PC-9 (cell line): ENCODE measurements around the gene CES3. TPM values are rescaled to one million over a fixed set of nuclear protein-coding genes. Genes with fewer than 3 reads are reported as not detected.

Experiments used
- BruUV-seq: library from RNA; stranded (reverse); fragments of 400-500 nt; replicated peaks from 2 replicates; lab custom pipeline; 2021; lab: Mats Ljungman, UMichigan
- CTCF ChIA-PET: fragments of 300-600 bp; sonication (Branson Sonifier 250); formaldehyde crosslinking; loops from one replicate; lab custom pipeline; 2022; ENCODE audit warnings: antibody characterized with exemption; lab: Charles Lee
- POLR2A ChIA-PET: fragments of 300-600 bp; sonication (Branson Sonifier 250); formaldehyde crosslinking; loops from one replicate; lab custom pipeline; 2022; ENCODE audit warnings: antibody characterized with exemption; ENCODE audit not compliant: unreplicated experiment; lab: Charles Lee
- DNase-seq, 2 experiments: peaks; one replicate each; pipeline versions ENCODE4 v3.0.0 to v3.0.0-alpha.2; 2015 to 2022; ENCODE audit warnings: mixed read lengths in 1 of 2
- H2AFZ ChIP-seq: fragments of 200-600 bp; sonication (generic); 2 replicates; pipeline ENCODE4 v1.8.1; 2017; ENCODE audit warnings: antibody characterized with exemption
- H3F3A ChIP-seq: fragments of 200-600 bp; sonication (generic); 2 replicates; pipeline ENCODE4 v1.8.1; 2017; ENCODE audit warnings: antibody characterized with exemption, mild to moderate bottlenecking, low read depth; ENCODE audit not compliant: insufficient read depth
- H3K27ac ChIP-seq: fragments of 200-600 bp; sonication (generic); 2 replicates; pipeline ENCODE4 v1.6.1; 2016; ENCODE audit warnings: mixed run types
- H3K27me3 ChIP-seq: fragments of 200-600 bp; sonication (generic); 2 replicates; pipeline ENCODE4 v1.6.1; 2016; ENCODE audit warnings: low read depth, mixed run types; ENCODE audit not compliant: insufficient read depth
- H3K36me3 ChIP-seq: fragments of 200-600 bp; sonication (generic); 2 replicates; pipeline ENCODE4 v1.6.1; 2016; ENCODE audit warnings: low read depth, mixed run types
- H3K4me1 ChIP-seq: fragments of 200-600 bp; sonication (generic); replicated peaks from 2 replicates; pipeline ENCODE4 v1.6.1; 2016; ENCODE audit warnings: mixed run types; ENCODE audit not compliant: insufficient read depth
- H3K4me2 ChIP-seq: fragments of 200-600 bp; sonication (generic); 2 replicates; pipeline ENCODE4 v1.6.1; 2017; ENCODE audit warnings: mixed run types
- H3K4me3 ChIP-seq: fragments of 200-600 bp; sonication (generic); 2 replicates; pipeline ENCODE4 v1.6.1; 2016; ENCODE audit warnings: mixed run types
- H3K79me2 ChIP-seq: fragments of 200-600 bp; sonication (generic); 2 replicates; pipeline ENCODE4 v1.6.1; 2017; ENCODE audit warnings: low read depth, mixed run types
- H3K9me2 ChIP-seq: fragments of 200-600 bp; sonication (generic); 2 replicates; pipeline ENCODE4 v1.8.1; 2017; ENCODE audit warnings: mild to moderate bottlenecking; ENCODE audit not compliant: insufficient read depth
- H3K9me3 ChIP-seq: fragments of 200-600 bp; sonication (generic); 2 replicates; pipeline ENCODE4 v1.8.1; 2016; ENCODE audit warnings: low read depth; ENCODE audit not compliant: insufficient read depth
- H4K20me1 ChIP-seq: fragments of 200-600 bp; sonication (generic); 2 replicates; pipeline ENCODE4 v1.8.1; 2017; ENCODE audit not compliant: insufficient read depth
- EZH2 ChIP-seq: fragments of 200-600 bp; sonication (generic); IDR thresholded peaks from 2 replicates; pipeline ENCODE4 v1.8.0; 2017; ENCODE audit warnings: antibody characterized with exemption, low read depth
- intact Hi-C: fragments of 100-400 bp; cut with micrococcal nuclease; formaldehyde crosslinking; loops from one replicate; pipeline ENCODE4 v1.10.0; 2022; ENCODE audit not compliant: unreplicated experiment
- total RNA-seq: library from RNA; stranded (reverse); gene quantifications from 2 replicates; pipeline ENCODE4 v1.2.3, GENCODE V29; 2021
- TF ChIP-seq, protein P1 (sequence below): fragments of 200-600 bp; sonication (generic); conservative IDR thresholded peaks from 2 replicates; pipeline ENCODE4 v1.6.1; 2017; ENCODE audit warnings: mixed run types, antibody characterized with exemption, mild to moderate bottlenecking, moderate library complexity

CES3 gene
- total RNA-seq, 1 experiment from 2014 or later, result 9.1 TPM

DNA sequence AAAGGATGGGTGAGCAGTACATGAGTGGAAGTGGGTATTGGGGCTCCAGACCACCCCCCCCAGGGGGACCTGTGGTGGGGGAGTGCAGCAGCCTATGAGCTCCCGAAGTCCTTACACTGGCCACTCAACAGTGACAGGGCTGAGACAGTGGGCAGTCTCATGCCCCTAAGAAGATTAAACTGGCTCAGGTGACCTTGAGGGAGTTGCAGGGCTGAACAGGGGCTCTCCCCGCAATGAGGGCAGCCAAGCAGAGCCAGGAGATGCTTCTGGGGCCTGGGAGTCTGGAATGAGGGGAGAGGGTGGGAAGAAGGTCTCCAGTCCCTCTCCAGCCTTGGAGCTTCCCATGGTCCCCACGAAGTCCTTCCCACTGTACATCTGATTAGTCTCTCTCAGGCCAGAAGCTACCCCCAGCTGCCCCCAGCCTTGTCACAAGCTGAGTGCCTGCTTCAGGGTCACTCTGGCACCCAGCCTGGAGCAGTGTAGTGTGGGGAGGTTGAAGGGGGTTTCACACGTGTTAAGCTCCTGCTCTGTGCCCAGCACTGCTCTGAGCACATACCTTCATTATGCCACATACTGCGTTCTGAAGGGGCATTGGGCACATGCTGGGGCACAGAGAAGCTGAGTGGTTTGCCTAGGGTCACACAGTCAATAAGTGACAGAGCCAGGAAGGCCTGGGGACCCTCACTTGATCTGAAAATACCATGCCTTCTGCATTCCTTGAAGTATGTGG is 41.3 kb upstream of the CES3 start:
- no TSS peak for BruUV-seq
- POLR2A ChIA-PET, result no interaction called here
- H3K4me1 ChIP-seq, result no peaks in the 10 kb centered on the region
- no peak for TF ChIP-seq EZH2
- TF ChIP-seq, protein P1, sequence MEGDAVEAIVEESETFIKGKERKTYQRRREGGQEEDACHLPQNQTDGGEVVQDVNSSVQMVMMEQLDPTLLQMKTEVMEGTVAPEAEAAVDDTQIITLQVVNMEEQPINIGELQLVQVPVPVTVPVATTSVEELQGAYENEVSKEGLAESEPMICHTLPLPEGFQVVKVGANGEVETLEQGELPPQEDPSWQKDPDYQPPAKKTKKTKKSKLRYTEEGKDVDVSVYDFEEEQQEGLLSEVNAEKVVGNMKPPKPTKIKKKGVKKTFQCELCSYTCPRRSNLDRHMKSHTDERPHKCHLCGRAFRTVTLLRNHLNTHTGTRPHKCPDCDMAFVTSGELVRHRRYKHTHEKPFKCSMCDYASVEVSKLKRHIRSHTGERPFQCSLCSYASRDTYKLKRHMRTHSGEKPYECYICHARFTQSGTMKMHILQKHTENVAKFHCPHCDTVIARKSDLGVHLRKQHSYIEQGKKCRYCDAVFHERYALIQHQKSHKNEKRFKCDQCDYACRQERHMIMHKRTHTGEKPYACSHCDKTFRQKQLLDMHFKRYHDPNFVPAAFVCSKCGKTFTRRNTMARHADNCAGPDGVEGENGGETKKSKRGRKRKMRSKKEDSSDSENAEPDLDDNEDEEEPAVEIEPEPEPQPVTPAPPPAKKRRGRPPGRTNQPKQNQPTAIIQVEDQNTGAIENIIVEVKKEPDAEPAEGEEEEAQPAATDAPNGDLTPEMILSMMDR, result no peak
- intact Hi-C loops, result no loop called here
- no peaks in the 10 kb centered on the region for H4K20me1 ChIP-seq
- H3K36me3 ChIP-seq, result no peaks in the 10 kb centered on the region
- no peak overlapping the region for H3K4me3 ChIP-seq
- no peak overlapping the region for H3K27ac ChIP-seq
- no peak overlapping the region for H3K4me2 ChIP-seq
- CTCF ChIA-PET, result interaction anchor here (1.2 kb wide), 1 partner anchor 46 kb away, joined by 3 read pairs; no protein-coding TSS in a partner anchor
- no peaks in the 10 kb centered on the region for H3K79me2 ChIP-seq
- H2AFZ ChIP-seq, result no peak overlapping the region
- DNase-seq, result no peak
- no peaks in the 10 kb centered on the region for H3K9me2 ChIP-seq
- no peaks in the 10 kb centered on the region for H3K9me3 ChIP-seq
- no peaks in the 10 kb centered on the region for H3F3A ChIP-seq
- H3K27me3 ChIP-seq, result no peaks in the 10 kb centered on the region

GRCh38 chr16:66920299-66920590 is 40.8 kb upstream of the CES3 start:
- Histone ChIP-seq H3K4me3 (no peak overlapping the region), H4K20me1 (no peaks in the 10 kb centered on the region), H3K4me1 (no peaks in the 10 kb centered on the region), H3K79me2 (no peaks in the 10 kb centered on the region), H3K27ac (no peak overlapping the region), H3F3A (no peaks in the 10 kb centered on the region), H2AFZ (no peak overlapping the region), H3K27me3 (no peaks in the 10 kb centered on the region), H3K9me2 (no peaks in the 10 kb centered on the region), H3K36me3 (no peaks in the 10 kb centered on the region), H3K9me3 (no peaks in the 10 kb centered on the region), H3K4me2 (no peak overlapping the region)
- TF ChIP-seq EZH2, result no peak
- TF ChIP-seq, protein P1, result no peak
- ChIA-PET CTCF (interaction anchor here (1.2 kb wide), 1 partner anchor 46 kb away, joined by 3 read pairs; no protein-coding TSS in a partner anchor), POLR2A (no interaction called here)
- DNase-seq, result no peak
- intact Hi-C loops, result no loop called here
- no TSS peak for BruUV-seq

DNA sequence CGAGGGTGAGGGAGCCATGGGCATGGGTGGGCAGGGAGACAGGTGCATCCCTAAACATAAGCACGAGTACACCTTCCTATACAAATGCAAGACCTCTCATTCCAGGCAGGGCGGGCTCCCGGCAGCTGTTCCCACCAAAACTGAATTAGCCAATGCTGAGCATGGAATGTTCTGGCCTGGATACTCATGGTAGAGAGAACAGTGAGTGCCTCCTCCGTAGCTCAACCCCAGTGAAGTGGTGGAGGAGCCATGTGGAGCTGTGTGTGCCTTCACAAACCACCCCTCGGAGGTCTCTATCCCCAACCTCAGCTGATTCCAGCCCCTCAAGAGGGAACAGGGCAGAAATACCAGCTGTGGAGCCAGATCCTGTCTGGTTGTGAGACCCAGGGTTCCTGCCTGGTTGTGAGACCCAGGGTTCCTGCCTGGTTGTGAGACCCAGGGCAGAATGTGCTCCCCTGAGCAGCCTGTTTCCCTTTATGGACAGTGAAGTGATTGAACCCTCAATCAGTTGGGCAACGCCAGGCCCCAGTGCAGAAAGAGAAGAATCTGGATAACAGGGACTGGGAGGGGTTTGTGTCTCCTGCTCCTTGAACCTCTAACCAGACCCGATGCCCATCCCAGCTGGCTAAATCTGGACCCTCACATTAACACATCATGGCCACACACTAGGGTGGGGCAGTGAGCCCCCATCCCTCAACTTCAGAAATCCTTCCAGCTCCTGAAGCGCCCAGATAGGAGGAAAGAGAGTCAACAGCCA is 40.0 kb upstream of the CES3 start:
- no peak overlapping the region for H3K4me2 ChIP-seq
- H3K9me3 ChIP-seq, result no peaks in the 10 kb centered on the region
- no peaks in the 10 kb centered on the region for H3K36me3 ChIP-seq
- H3K4me3 ChIP-seq, result no peak overlapping the region
- BruUV-seq, result no TSS peak
- H3K27ac ChIP-seq, result no peak overlapping the region
- intact Hi-C loops, result no loop called here
- ChIA-PET POLR2A (no interaction called here), CTCF (no interaction called here)
- TF ChIP-seq, protein P1, result no peak
- TF ChIP-seq EZH2, result no peak
- no peak overlapping the region for H2AFZ ChIP-seq
- peaks cover 4% of the 10 kb centered on the region for H3K4me1 ChIP-seq
- H3K79me2 ChIP-seq, result no peaks in the 10 kb centered on the region
- no peaks in the 10 kb centered on the region; the same call in 1 of the 2 replicates for H3F3A ChIP-seq
- H3K27me3 ChIP-seq, result no peaks in the 10 kb centered on the region
- no peaks in the 10 kb centered on the region for H4K20me1 ChIP-seq
- H3K9me2 ChIP-seq, result no peaks in the 10 kb centered on the region
- DNase-seq, result no peak
